HG02678 (cell line): ENCODE results near the gene CA4.
"Not testable (repeated sequence)": the region's sequence is repeated elsewhere in the genome, so short reads cannot be mapped to it uniquely, and the experiment has no call there.

Source experiments
- ATAC-seq: cut with Tn5 transposase; IDR thresholded peaks from one replicate; pipeline ENCODE4 v1.9.1; 2021; ENCODE audit warnings: mild to moderate bottlenecking, moderate library complexity; ENCODE audit not compliant: unreplicated experiment

Gene CA4

GRCh38 chr17:60171753-60172079 is 21.9 kb downstream of the CA4 start:
- ATAC-seq = no peak

GRCh38 chr17:60173304-60173819 is 23.6 kb downstream of the CA4 start:
- no peak for ATAC-seq

- ATAC-seq = no peak
These were observed 24.3 kb downstream of the CA4 start for GRCh38 chr17:60174035-60174434.

GRCh38 chr17:60174767-60175166 is 25.0 kb downstream of the CA4 start:
- ATAC-seq = not testable (repeated sequence)

- not testable (repeated sequence) for ATAC-seq
These were observed 27.0 kb downstream of the CA4 start for GRCh38 chr17:60176763-60177162.

GRCh38 chr17:60178180-60178579 is 28.4 kb downstream of the CA4 start:
- ATAC-seq = not testable (repeated sequence)

GRCh38 chr17:60180380-60180779 is 30.6 kb downstream of the CA4 start:
- not testable (repeated sequence) for ATAC-seq

GRCh38 chr17:60186372-60186771 is 36.6 kb downstream of the CA4 start:
- ATAC-seq = not testable (repeated sequence)

- ATAC-seq = not testable (repeated sequence)
These were observed 37.3 kb downstream of the CA4 start for GRCh38 chr17:60186846-60187745.

GRCh38 chr17:60188759-60189158 is 39.0 kb downstream of the CA4 start:
- no peak for ATAC-seq

GRCh38 chr17:60190032-60190431 is 40.3 kb downstream of the CA4 start:
- not testable (repeated sequence) for ATAC-seq

- not testable (repeated sequence) for ATAC-seq
These were observed 43.3 kb downstream of the CA4 start for GRCh38 chr17:60193032-60193431.

- no peak for ATAC-seq
These were observed 43.7 kb downstream of the CA4 start for GRCh38 chr17:60193482-60193881.

- ATAC-seq = not testable (repeated sequence)
These were observed 44.4 kb downstream of the CA4 start for GRCh38 chr17:60194141-60194540.

- not testable (repeated sequence) for ATAC-seq
These were observed 48.9 kb downstream of the CA4 start for GRCh38 chr17:60198630-60199029.

GRCh38 chr17:60205782-60206181 is 56.0 kb downstream of the CA4 start:
- not testable (repeated sequence) for ATAC-seq

- not testable (repeated sequence) for ATAC-seq
These were observed 58.5 kb downstream of the CA4 start for GRCh38 chr17:60208302-60208701.
